HFF-Myc (cell line): Measurements from ENCODE around the gene SORL1-AS1.

Source experiments
- DNase-seq: peaks from one replicate; pipeline ENCODE4 v3.0.0-alpha.2; 2011; ENCODE audit warnings: low read depth; ENCODE audit errors: extremely low read depth
- H3K4me3 ChIP-seq: replicated peaks from 2 replicates; pipeline ENCODE4 v1.5.1; 2011; ENCODE audit warnings: low read depth, mild to moderate bottlenecking, control low read depth, low read length
- CTCF ChIP-seq: IDR thresholded peaks from 2 replicates; pipeline ENCODE4 v1.5.1; 2012; ENCODE audit warnings: mild to moderate bottlenecking, low read depth, low read length, control low read depth; ENCODE audit errors: missing control alignments

SORL1-AS1 gene

DNA sequence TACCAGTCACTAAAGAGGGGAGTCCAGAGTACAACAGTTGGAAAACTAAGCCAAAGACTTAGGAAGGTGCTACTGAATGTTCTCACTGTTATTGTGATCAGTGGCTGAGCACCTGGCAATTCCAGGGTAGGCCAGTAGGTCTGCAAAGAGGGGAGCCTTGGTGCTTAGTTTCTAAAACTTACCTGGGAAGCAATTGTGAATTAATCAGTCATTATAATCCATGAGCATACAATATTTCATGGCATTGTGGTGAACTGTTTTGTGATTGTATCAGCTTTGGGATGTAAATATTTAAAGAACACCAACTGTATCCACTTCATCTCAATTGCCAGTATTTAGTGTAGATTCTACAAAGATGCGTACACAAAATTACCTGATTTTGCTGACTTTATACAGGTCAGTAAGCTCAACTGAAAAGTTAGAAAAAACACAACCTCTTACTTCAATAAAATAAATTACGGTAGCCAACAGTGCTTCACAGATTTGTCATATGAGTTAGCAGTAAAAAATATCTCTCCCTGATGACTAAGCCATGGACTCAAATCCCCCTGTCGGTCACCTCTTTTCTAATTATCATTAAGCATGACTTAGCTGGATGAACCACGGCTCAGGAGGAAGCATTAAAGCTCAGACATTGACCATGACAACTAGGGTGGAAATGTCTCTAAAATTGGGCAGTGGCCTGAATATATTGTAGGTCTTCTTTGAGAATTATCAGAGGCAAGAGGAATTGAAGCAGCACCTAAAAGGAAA is 31.4 kb downstream of the SORL1-AS1 start:
- TF ChIP-seq CTCF = no peak
- DNase-seq = no peak
- no peak overlapping the region for H3K4me3 ChIP-seq

- DNase-seq = no peak
- TF ChIP-seq CTCF = no peak
- no peak overlapping the region for H3K4me3 ChIP-seq
Observed at GRCh38 chr11:121420398-121420797, 32.4 kb downstream of the SORL1-AS1 start.

DNA sequence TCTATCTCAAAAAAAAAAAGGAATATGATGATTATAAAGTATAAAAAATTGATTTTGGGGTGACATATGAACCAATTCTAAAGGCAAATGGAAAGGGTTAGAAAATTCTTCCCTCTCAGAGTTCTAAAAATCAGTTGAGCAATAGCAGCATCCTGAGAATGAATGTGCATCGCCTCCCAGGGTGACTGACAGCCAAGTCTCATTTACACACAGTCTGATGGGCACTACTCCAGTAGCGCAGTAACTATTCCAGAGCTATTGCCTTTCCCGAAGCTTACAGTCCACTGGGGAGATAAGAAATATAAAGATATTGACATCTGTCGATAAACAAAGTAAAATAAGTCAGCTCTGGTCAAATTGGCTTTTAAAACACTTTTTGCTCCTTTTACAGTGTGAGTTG is 32.9 kb downstream of the SORL1-AS1 start:
- TF ChIP-seq CTCF = no peak
- no peak for DNase-seq
- H3K4me3 ChIP-seq = no peak overlapping the region

GRCh38 chr11:121418625-121419114 is 34.1 kb downstream of the SORL1-AS1 start:
- TF ChIP-seq CTCF = no peak
- DNase-seq = no peak
- H3K4me3 ChIP-seq = no peak overlapping the region

- no peak for TF ChIP-seq CTCF
- H3K4me3 ChIP-seq = no peak overlapping the region
- DNase-seq = no peak
Observed at GRCh38 chr11:121417607-121418006, 35.2 kb downstream of the SORL1-AS1 start.

- TF ChIP-seq CTCF = no peak
- no peak overlapping the region for H3K4me3 ChIP-seq
- peak; percentile 83 for DNase-seq
Observed at GRCh38 chr11:121417055-121417551, 35.7 kb downstream of the SORL1-AS1 start.
